Lung (tissue), 12 donors: Measurements from ENCODE around the gene FBXO38. TPM values are rescaled to one million over a fixed set of nuclear protein-coding genes. Genes with fewer than 3 reads are reported as not detected.

Experiments used
- ATAC-seq: fragments of 200-7000 bp; cut with Tn5 transposase; one replicate; pipeline ENCODE4 v1.9.1; 2020; ENCODE audit warnings: moderate number of reproducible peaks; ENCODE audit not compliant: insufficient read depth, low FRiP score
- DNase-seq, 3 donors: peaks; one replicate each; pipeline ENCODE4 v3.0.0-alpha.2; 2013 to 2017
- H3K27ac ChIP-seq, 2 donors: one replicate each; pipeline ENCODE4 v1.5.1; 2013; ENCODE audit warnings: mild to moderate bottlenecking in 2 of 2, moderate library complexity in 2 of 2, control low read depth in 1 of 2, inconsistent platforms in 1 of 2, low read depth in 1 of 2, low read length in 1 of 2
- H3K27me3 ChIP-seq, 3 donors: one replicate each; pipeline ENCODE4 v1.5.1; 2013; ENCODE audit warnings: low read length in 2 of 3; ENCODE audit not compliant: control insufficient read depth in 3 of 3, insufficient read depth in 3 of 3
- H3K36me3 ChIP-seq, 4 donors: one replicate each; pipeline ENCODE4 v1.5.1; 2013; ENCODE audit warnings: low read length in 4 of 4, mild to moderate bottlenecking in 1 of 4, moderate library complexity in 1 of 4; ENCODE audit not compliant: control insufficient read depth in 4 of 4, insufficient read depth in 4 of 4
- H3K4me1 ChIP-seq, 5 donors: one replicate each; pipeline ENCODE4 v1.5.1; 2013; ENCODE audit warnings: low read length in 5 of 5, mild to moderate bottlenecking in 2 of 5, moderate library complexity in 1 of 5; ENCODE audit not compliant: control insufficient read depth in 5 of 5, insufficient read depth in 5 of 5
- H3K4me3 ChIP-seq: one replicate; pipeline ENCODE4 v1.5.1; 2013; ENCODE audit warnings: mild to moderate bottlenecking, control low read depth, moderate library complexity
- H3K9ac ChIP-seq, 2 donors: one replicate each; pipeline ENCODE4 v1.5.1; 2013; ENCODE audit warnings: low read length in 2 of 2, control low read depth in 1 of 2; ENCODE audit not compliant: insufficient read depth in 1 of 2
- H3K9me3 ChIP-seq, 4 donors: one replicate each; pipeline ENCODE4 v1.5.1; 2013; ENCODE audit warnings: low read length in 3 of 4, mild to moderate bottlenecking in 1 of 4, moderate library complexity in 1 of 4; ENCODE audit not compliant: control insufficient read depth in 4 of 4, insufficient read depth in 3 of 4
- CTCF ChIP-seq: IDR thresholded peaks from 2 replicates; pipeline ENCODE4 v1.5.1; 2012; ENCODE audit warnings: mild to moderate bottlenecking; ENCODE audit errors: control extremely low read depth, extremely low read depth
- WGBS, 2 donors: extraction: QIAGEN DNeasy Blood & Tissue Kit; methylation state at CpG; one replicate each; pipeline ENCODE4 v1.1.7; 2013; 5-methylcytosine and 5-hydroxymethylcytosine counted together
- polyA plus RNA-seq, 2 donors: library from polyadenylated mRNA; stranded (reverse); fragments of 200-250 nt; gene quantifications; one replicate each; pipeline ENCODE4 v1.2.1, GENCODE V29; 2013
- total RNA-seq, 2 donors: library from RNA; depleted of rRNA in 1 of 2; stranded (reverse); fragments of >200 nt in 1 of 2; gene quantifications; one replicate each; pipeline ENCODE4 v1.2.1, GENCODE V29; 2014 to 2021
- donor health status: control.
- donor health status: control.
- donor health status: Bipolar disorder and iron deficiency.
- donor health status: healthy.
- donor health status: DM: yes; HTN: yes; CAD: no.

The FBXO38 gene
- total and polyA plus RNA-seq, 4 donors: 18.5 to 77.2 (median 41.7) TPM

DNA sequence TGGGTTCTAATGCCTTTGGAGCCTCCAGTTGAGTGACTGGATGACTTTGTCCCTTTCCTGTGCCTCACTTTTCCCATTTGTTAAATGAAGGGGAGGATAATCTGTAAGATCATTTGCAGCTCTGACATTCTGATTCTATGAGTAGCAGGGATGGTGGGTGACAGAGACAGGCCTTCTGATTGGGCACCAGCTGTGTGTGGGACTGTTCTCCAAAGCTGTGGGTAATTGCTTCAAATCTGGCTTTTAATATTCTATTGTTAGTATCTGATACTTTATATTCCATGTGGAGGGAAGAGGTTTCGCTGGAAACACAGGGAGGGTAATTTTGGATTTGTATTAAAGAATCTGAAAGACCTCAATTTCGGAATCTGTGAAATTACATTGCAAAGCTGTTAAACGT, 102.7 kb downstream of the FBXO38 start:
- H3K9me3 ChIP-seq: no peaks in the 10 kb centered on the region
- 85 to 93% methylated on average over 3 of the region's 3 CpGs for WGBS, 2 donors
- ATAC-seq (no peak), DNase-seq (no peak)
- H3K27me3 ChIP-seq: no peaks in the 10 kb centered on the region
- no peaks in the 10 kb centered on the region for H3K36me3 ChIP-seq
- no peak overlapping the region for H3K27ac ChIP-seq
- H3K4me3 ChIP-seq: no peak overlapping the region
- no peaks in the 10 kb centered on the region for H3K4me1 ChIP-seq
- no peak overlapping the region for H3K9ac ChIP-seq
- TF ChIP-seq CTCF: no peak

- DNase-seq (no peak), ATAC-seq (no peak)
- H3K27ac ChIP-seq: no peak overlapping the region
- H3K9ac ChIP-seq: no peak overlapping the region
- no peaks in the 10 kb centered on the region for H3K27me3 ChIP-seq
- WGBS, 2 donors: 79 to 87% methylated on average over 2 of the region's 2 CpGs
- H3K36me3 ChIP-seq: no peaks in the 10 kb centered on the region
- TF ChIP-seq CTCF: no peak
- H3K9me3 ChIP-seq: no peaks in the 10 kb centered on the region
- H3K4me3 ChIP-seq: no peak overlapping the region
- no peaks in the 10 kb centered on the region for H3K4me1 ChIP-seq
Observed at GRCh38 chr5:148488757-148489156, 105.0 kb downstream of the FBXO38 start.

DNA sequence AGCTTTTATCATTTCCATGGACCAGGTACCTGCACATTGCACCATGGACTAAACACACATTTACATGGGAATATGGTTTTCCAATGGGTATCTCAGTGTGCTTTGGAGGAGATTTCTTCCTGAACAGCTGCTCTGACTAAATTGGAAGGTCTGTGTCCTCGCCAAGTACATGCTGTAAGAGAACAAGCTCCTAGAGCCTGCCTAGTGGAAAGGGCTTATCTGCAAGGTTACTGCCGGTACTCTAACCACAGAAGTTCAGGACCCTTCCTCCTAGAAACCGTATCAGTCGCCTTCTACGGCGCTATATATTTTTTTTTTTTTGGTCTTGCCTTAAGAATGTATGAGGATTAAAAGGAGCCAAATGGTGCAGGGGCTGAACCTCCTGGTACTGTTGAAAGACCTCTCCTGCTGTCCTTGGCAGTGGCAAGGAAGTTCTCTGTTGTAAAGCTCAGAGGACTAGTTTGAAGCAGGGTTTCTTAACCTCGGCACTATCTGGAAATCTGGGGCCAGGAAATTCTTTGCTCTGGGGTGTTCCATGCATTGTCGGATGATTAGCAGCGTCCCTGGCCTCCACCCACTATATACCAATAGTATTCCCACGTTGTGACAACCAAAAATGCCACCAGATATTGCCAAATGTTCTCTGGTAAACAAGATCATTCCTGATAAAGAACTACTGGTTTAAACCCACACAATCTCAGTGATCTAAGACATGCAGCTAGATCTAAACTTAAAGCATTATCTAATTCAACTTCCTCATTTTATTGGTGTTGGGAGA, 107.4 kb downstream of the FBXO38 start:
- H3K4me1 ChIP-seq: no peaks in the 10 kb centered on the region
- H3K27ac ChIP-seq: no peak overlapping the region
- H3K36me3 ChIP-seq: no peaks in the 10 kb centered on the region
- H3K4me3 ChIP-seq: no peak overlapping the region
- WGBS, 2 donors: 34 to 58% methylated on average over 10 of the region's 10 CpGs
- no peaks in the 10 kb centered on the region for H3K9me3 ChIP-seq
- DNase-seq (peak in 1 of 3 donors; percentile 15), ATAC-seq (no peak)
- H3K9ac ChIP-seq: no peak overlapping the region
- no peak for TF ChIP-seq CTCF
- H3K27me3 ChIP-seq: no peaks in the 10 kb centered on the region

- 63 to 81% methylated on average over 6 of the region's 6 CpGs for WGBS, 2 donors
- Histone ChIP-seq H3K9ac (no peak overlapping the region), H3K27ac (no peak overlapping the region), H3K4me1 (no peaks in the 10 kb centered on the region), H3K4me3 (no peak overlapping the region), H3K9me3 (no peaks in the 10 kb centered on the region), H3K36me3 (no peaks in the 10 kb centered on the region), H3K27me3 (peaks cover 0 to 3% (median 2%) of the 10 kb centered on the region in 3 donors)
- no peak for TF ChIP-seq CTCF
- ATAC-seq (no peak), DNase-seq (no peak)
Observed at GRCh38 chr5:148491793-148492184, 108.0 kb downstream of the FBXO38 start.
